ENCODE results near the gene DNAJB12. TPM values are rescaled to one million over a fixed set of nuclear protein-coding genes. Genes with fewer than 3 reads are reported as not detected.

Gene DNAJB12
- total RNA-seq, 1 donor from 2014 or later: 44.9 TPM

- no peak for DNase-seq (ENCODE audit: low spot score)
These were observed 59.3 kb downstream of the DNAJB12 start for GRCh38 chr10:72295330-72295910.

GRCh38 chr10:72292223-72292691, 62.5 kb downstream of the DNAJB12 start:
- DNase-seq (ENCODE audit: low spot score): peak; percentile 82

- no peak for DNase-seq (ENCODE audit: low spot score)
These were observed 63.6 kb downstream of the DNAJB12 start for GRCh38 chr10:72291019-72291532.

GRCh38 chr10:72285972-72286521, 68.7 kb downstream of the DNAJB12 start:
- DNase-seq (ENCODE audit: low spot score): no peak

- DNase-seq (ENCODE audit: low spot score): no peak
These were observed 71.6 kb downstream of the DNAJB12 start for GRCh38 chr10:72283131-72283530.

Other genes with a start within 250 kb of the DNAJB12 start
- 134 TPM for gene ANAPC16, start 138.9 kb downstream of the DNAJB12 start, total RNA-seq
- gene ASCC1, start 138.6 kb downstream of the DNAJB12 start, total RNA-seq: 39.3 TPM
- 525 TPM for gene DDIT4, start 81.0 kb downstream of the DNAJB12 start, total RNA-seq